Ovary (tissue), 3 donors: ENCODE measurements around the gene GPC6.

Experiments
- EP300 ChIP-seq: sonication (generic); formaldehyde crosslinking; IDR thresholded peaks from one replicate; pipeline ENCODE4 v1.6.1; 2017; ENCODE audit warnings: antibody characterized with exemption
- TF ChIP-seq, protein P1 (sequence below), 3 donors: fragments of 450-650 bp in 2 of 3; fragments of 200-600 bp in 1 of 3; IDR thresholded peaks; one replicate each; pipeline versions ENCODE4 v1.5.1 to v1.8.0; 2016 to 2022; ENCODE audit warnings: antibody characterized with exemption in 3 of 3, mild to moderate bottlenecking in 1 of 3
- donor health status: DM: no; HTN: no; CAD: no.

DNA sequence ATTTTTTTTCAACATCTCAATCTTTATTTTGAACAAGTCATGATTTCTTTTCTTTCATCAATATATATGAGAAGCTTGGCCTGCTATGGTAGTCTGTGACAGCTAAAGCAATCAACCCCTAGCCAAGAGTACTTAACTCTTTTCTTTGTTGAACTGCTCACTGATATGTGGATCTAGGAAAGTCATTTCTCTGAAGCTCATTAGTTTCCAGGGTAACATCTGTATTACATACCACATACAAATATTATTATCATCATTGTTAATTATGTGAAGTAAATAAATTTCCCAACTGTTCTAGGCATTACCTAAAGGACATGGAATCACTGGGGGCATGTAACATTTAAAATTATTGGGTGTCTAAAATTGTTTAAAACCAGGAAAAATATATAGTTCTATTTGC, 985.6 kb downstream of the GPC6 start:
- TF ChIP-seq EP300 = no peak
- TF ChIP-seq, protein P1, sequence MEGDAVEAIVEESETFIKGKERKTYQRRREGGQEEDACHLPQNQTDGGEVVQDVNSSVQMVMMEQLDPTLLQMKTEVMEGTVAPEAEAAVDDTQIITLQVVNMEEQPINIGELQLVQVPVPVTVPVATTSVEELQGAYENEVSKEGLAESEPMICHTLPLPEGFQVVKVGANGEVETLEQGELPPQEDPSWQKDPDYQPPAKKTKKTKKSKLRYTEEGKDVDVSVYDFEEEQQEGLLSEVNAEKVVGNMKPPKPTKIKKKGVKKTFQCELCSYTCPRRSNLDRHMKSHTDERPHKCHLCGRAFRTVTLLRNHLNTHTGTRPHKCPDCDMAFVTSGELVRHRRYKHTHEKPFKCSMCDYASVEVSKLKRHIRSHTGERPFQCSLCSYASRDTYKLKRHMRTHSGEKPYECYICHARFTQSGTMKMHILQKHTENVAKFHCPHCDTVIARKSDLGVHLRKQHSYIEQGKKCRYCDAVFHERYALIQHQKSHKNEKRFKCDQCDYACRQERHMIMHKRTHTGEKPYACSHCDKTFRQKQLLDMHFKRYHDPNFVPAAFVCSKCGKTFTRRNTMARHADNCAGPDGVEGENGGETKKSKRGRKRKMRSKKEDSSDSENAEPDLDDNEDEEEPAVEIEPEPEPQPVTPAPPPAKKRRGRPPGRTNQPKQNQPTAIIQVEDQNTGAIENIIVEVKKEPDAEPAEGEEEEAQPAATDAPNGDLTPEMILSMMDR (IDR thresholded peaks at IDR 0.05) = no peak
